PC-3 (cell line): Measurements from ENCODE around the gene PKNOX1. TPM values are rescaled to one million over a fixed set of nuclear protein-coding genes. Genes with fewer than 3 reads are reported as not detected.

Source experiments
- microRNA-seq: library from miRNA; unstranded; fragments of <30 nt; microRNA quantifications from one replicate; pipeline ENCODE4 v1.1.0, GENCODE V29; 2020; ENCODE audit not compliant: unreplicated experiment
- total RNA-seq: library from RNA; depleted of rRNA; stranded (reverse); fragments of >200 nt; gene quantifications from 2 replicates; pipeline ENCODE4 v1.2.3, GENCODE V29; 2014; rRNA removed

PKNOX1 gene
- total RNA-seq, 1 experiment from 2014 or later, result 19.7 TPM

Small RNA genes lying within 50 kb of the gene (microRNA-seq; reads per million reads assigned to microRNA genes)
- not detected for gene MIR5692B

Other genes starting within 250 kb of the PKNOX1 start
- 35.3 and 53.8 TPM in 2 replicates for gene WDR4, start 95.0 kb upstream of the PKNOX1 start, total RNA-seq
- 61.6 and 65.8 TPM in 2 replicates for gene NDUFV3, start 81.3 kb upstream of the PKNOX1 start, total RNA-seq
- gene ERVH48-1, start 48.9 kb upstream of the PKNOX1 start, total RNA-seq, result not detected in 2 replicates
- gene CBS, start 101.3 kb downstream of the PKNOX1 start, total RNA-seq, result 8.9 and 9.6 TPM in 2 replicates
- 43.4 and 49.3 TPM in 2 replicates for gene U2AF1, start 133.0 kb downstream of the PKNOX1 start, total RNA-seq
- gene CRYAA, start 194.4 kb downstream of the PKNOX1 start, total RNA-seq, result not detected in 2 replicates